Neutrophil (primary cell): ENCODE results near the gene THOC6.

Experiments used
- H3K27ac ChIP-seq: fragments of 200-600 bp; sonication (generic); 2 replicates; pipeline ENCODE4 v1.5.1; 2016; ENCODE audit warnings: mild to moderate bottlenecking, moderate library complexity
- H3K27me3 ChIP-seq: fragments of 200-600 bp; sonication (generic); 2 replicates; pipeline ENCODE4 v1.6.0; 2016; ENCODE audit warnings: mild to moderate bottlenecking
- H3K36me3 ChIP-seq: fragments of 200-600 bp; sonication (generic); 2 replicates; pipeline ENCODE4 v1.5.1; 2017
- H3K4me1 ChIP-seq, 2 experiments: fragments of 200-600 bp in 1 of 2; sonication (generic) in 1 of 2; 1 replicate in 1 of 2; 2 replicates in 1 of 2; pipeline versions ENCODE4 v1.5.1 to v1.6.1; 2013 to 2016; ENCODE audit warnings: low read depth in 1 of 2, low read length in 1 of 2, mild to moderate bottlenecking in 1 of 2, moderate library complexity in 1 of 2; ENCODE audit not compliant: control insufficient read depth in 1 of 2, insufficient read depth in 1 of 2
- H3K4me3 ChIP-seq, 2 experiments: fragments of 200-600 bp in 1 of 2; sonication (generic) in 1 of 2; 1 replicate in 1 of 2; 2 replicates in 1 of 2; pipeline ENCODE4 v1.5.1; 2013 to 2016; ENCODE audit warnings: low read depth in 1 of 2, low read length in 1 of 2, mild to moderate bottlenecking in 1 of 2, moderate library complexity in 1 of 2
- H3K9me3 ChIP-seq: fragments of 200-600 bp; sonication (generic); 2 replicates; pipeline ENCODE4 v1.5.1; 2016
- TF ChIP-seq, protein P1 (sequence below): fragments of 200-600 bp; sonication (generic); IDR thresholded peaks from 2 replicates; pipeline ENCODE4 v1.5.1; 2016; ENCODE audit warnings: antibody characterized with exemption

THOC6 gene

DNA sequence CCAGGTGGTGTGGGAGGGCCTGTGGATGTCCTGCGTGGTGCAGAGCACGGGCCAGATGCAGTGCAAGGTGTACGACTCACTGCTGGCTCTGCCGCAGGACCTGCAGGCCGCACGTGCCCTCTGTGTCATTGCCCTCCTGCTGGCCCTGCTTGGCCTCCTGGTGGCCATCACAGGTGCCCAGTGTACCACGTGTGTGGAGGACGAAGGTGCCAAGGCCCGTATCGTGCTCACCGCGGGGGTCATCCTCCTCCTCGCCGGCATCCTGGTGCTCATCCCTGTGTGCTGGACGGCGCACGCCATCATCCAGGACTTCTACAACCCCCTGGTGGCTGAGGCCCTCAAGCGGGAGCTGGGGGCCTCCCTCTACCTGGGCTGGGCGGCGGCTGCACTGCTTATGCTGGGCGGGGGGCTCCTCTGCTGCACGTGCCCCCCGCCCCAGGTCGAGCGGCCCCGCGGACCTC lies 10.3 kb upstream of the THOC6 start:
- peaks cover 43 to 48% of the 10 kb centered on the region in 2 experiments for H3K4me1 ChIP-seq
- H3K27me3 ChIP-seq = peaks cover 13% of the 10 kb centered on the region
- H3K9me3 ChIP-seq = no peaks in the 10 kb centered on the region
- H3K27ac ChIP-seq = no peak overlapping the region
- TF ChIP-seq, protein P1, sequence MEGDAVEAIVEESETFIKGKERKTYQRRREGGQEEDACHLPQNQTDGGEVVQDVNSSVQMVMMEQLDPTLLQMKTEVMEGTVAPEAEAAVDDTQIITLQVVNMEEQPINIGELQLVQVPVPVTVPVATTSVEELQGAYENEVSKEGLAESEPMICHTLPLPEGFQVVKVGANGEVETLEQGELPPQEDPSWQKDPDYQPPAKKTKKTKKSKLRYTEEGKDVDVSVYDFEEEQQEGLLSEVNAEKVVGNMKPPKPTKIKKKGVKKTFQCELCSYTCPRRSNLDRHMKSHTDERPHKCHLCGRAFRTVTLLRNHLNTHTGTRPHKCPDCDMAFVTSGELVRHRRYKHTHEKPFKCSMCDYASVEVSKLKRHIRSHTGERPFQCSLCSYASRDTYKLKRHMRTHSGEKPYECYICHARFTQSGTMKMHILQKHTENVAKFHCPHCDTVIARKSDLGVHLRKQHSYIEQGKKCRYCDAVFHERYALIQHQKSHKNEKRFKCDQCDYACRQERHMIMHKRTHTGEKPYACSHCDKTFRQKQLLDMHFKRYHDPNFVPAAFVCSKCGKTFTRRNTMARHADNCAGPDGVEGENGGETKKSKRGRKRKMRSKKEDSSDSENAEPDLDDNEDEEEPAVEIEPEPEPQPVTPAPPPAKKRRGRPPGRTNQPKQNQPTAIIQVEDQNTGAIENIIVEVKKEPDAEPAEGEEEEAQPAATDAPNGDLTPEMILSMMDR = no peak
- peaks cover 17% of the 10 kb centered on the region for H3K36me3 ChIP-seq
- no peak overlapping the region for H3K4me3 ChIP-seq

- TF ChIP-seq, protein P1 = no peak
- peaks cover 17% of the 10 kb centered on the region for H3K36me3 ChIP-seq
- H3K4me1 ChIP-seq = peaks cover 37 to 48% of the 10 kb centered on the region in 2 experiments
- no peaks in the 10 kb centered on the region for H3K9me3 ChIP-seq
- peaks cover 19% of the 10 kb centered on the region for H3K27me3 ChIP-seq
- H3K27ac ChIP-seq = no peak overlapping the region
- H3K4me3 ChIP-seq = no peak overlapping the region
Measured at GRCh38 chr16:3013998-3014690, 9.7 kb upstream of the THOC6 start.

DNA sequence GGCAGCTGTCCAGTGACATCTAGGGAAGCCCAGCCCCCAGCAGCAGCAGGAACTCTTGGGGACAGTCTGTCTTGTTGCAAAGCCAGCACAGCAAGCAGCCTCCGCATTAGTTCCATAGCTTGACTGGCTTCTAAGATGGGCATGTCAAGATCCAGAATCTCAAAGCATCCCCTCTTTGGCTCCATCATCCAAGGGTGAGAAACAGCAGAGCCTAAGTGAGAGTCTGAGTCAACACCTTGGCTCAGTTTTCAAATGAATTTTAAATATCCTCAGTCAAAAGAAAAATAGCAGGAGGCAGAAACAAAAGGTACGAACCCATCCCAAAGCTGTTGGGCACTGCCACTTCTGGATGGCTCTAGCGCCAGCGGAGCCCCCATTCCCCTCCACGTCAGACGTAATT lies 8.9 kb upstream of the THOC6 start:
- Histone ChIP-seq H3K27me3 (peaks cover 22% of the 10 kb centered on the region), H3K4me1 (peaks cover 36 to 48% of the 10 kb centered on the region in 2 experiments), H3K36me3 (peaks cover 17% of the 10 kb centered on the region), H3K4me3 (no peak overlapping the region), H3K9me3 (no peaks in the 10 kb centered on the region), H3K27ac (no peak overlapping the region)
- TF ChIP-seq, protein P1 = no peak

DNA sequence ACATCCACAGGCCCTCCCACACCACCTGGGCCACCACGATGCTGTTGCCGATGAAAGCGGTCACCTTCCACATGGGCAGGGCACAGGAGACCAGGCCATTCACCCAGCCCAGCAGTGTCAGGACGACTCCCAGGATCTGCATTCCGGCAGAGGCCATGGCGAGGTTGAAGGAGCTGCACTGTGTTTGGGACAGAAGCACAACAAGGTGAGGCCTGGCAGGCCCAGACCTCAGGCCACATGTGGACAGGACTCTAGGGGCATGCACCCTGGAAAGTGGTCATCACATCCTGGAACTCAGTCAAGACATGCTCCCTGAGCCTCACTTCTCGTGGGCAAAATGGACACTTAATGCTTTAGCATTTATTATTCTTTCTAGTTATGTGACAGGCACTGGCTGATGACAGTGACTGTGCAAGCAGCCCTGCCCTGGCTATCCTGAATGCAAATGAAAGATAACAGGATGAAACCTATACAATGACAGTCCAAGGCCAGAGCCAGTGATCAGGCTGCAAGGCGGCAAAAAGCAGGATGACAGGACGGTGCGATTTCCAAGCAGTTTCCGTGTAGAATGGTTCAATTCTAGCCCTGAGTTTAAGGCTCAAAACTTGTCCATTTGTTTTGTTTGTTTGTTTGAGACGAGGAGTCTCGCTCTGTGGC lies 7.8 kb upstream of the THOC6 start:
- peaks cover 30 to 46% of the 10 kb centered on the region in 2 experiments for H3K4me1 ChIP-seq

GRCh38 chr16:3017344-3017743 lies 6.5 kb upstream of the THOC6 start:
- H3K27ac ChIP-seq = no peak overlapping the region
- peaks cover 36 to 51% of the 10 kb centered on the region in 2 experiments for H3K4me1 ChIP-seq
- TF ChIP-seq, protein P1 = no peak
- H3K9me3 ChIP-seq = no peaks in the 10 kb centered on the region
- H3K36me3 ChIP-seq = peaks cover 29% of the 10 kb centered on the region
- H3K27me3 ChIP-seq = peaks cover 22% of the 10 kb centered on the region
- no peak overlapping the region for H3K4me3 ChIP-seq

More for the DNA sequence above, 7.8 kb upstream of the THOC6 start:
- TF ChIP-seq, protein P1 = no peak
- Histone ChIP-seq H3K4me3 (no peak overlapping the region), H3K36me3 (peaks cover 17% of the 10 kb centered on the region), H3K27ac (no peak overlapping the region), H3K27me3 (peaks cover 22% of the 10 kb centered on the region), H3K9me3 (no peaks in the 10 kb centered on the region)
